ENCODE data around the gene ENHO.
"Not testable (repeated sequence)": the region's sequence is repeated elsewhere in the genome, so short reads cannot be mapped to it uniquely, and the experiment has no call there.

The ENHO gene

GRCh38 chr9:34491596-34491995, 31.2 kb downstream of the ENHO start:
- TF ChIP-seq CTCF (IDR thresholded peaks at IDR 0.05; ENCODE audit: borderline replicate concordance, insufficient read depth, low read depth, low read length) = no peak
- H3K4me3 ChIP-seq (ENCODE audit: low read depth, low read length) = no peak overlapping the region

- no peak for TF ChIP-seq CTCF (IDR thresholded peaks at IDR 0.05; ENCODE audit: borderline replicate concordance, insufficient read depth, low read depth, low read length)
- H3K4me3 ChIP-seq (ENCODE audit: low read depth, low read length) = no peak overlapping the region
These were observed 32.0 kb downstream of the ENHO start for GRCh38 chr9:34490760-34491159.

- no peak for TF ChIP-seq CTCF (IDR thresholded peaks at IDR 0.05; ENCODE audit: borderline replicate concordance, insufficient read depth, low read depth, low read length)
- no peak overlapping the region for H3K4me3 ChIP-seq (ENCODE audit: low read depth, low read length)
These were observed 32.4 kb downstream of the ENHO start for GRCh38 chr9:34490360-34490759.

- no peak overlapping the region for H3K4me3 ChIP-seq (ENCODE audit: low read depth, low read length)
- TF ChIP-seq CTCF (IDR thresholded peaks at IDR 0.05; ENCODE audit: borderline replicate concordance, insufficient read depth, low read depth, low read length) = no peak
These were observed 36.2 kb downstream of the ENHO start for GRCh38 chr9:34486572-34486971.

GRCh38 chr9:34485822-34486221, 37.0 kb downstream of the ENHO start:
- no peak for TF ChIP-seq CTCF (IDR thresholded peaks at IDR 0.05; ENCODE audit: borderline replicate concordance, insufficient read depth, low read depth, low read length)
- H3K4me3 ChIP-seq (ENCODE audit: low read depth, low read length) = no peak overlapping the region

GRCh38 chr9:34484678-34485077, 38.1 kb downstream of the ENHO start:
- no peak overlapping the region for H3K4me3 ChIP-seq (ENCODE audit: low read depth, low read length)
- TF ChIP-seq CTCF (IDR thresholded peaks at IDR 0.05; ENCODE audit: borderline replicate concordance, insufficient read depth, low read depth, low read length) = no peak

- not testable (repeated sequence) for H3K4me3 ChIP-seq (ENCODE audit: low read depth, low read length)
These were observed 40.0 kb downstream of the ENHO start for GRCh38 chr9:34482746-34483145.

GRCh38 chr9:34481620-34482019, 41.2 kb downstream of the ENHO start:
- not testable (repeated sequence) for H3K4me3 ChIP-seq (ENCODE audit: low read depth, low read length)
